ENCODE results near the gene CLEC3B. TPM values are rescaled to one million over a fixed set of nuclear protein-coding genes. Genes with fewer than 3 reads are reported as not detected.

Gene CLEC3B
- total and polyA plus RNA-seq, 2 of the 8 experiments (the other 6 are each of a cell fraction or from before 2014, with no cell fraction given): 0.32 TPM; not detected in 1

DNA sequence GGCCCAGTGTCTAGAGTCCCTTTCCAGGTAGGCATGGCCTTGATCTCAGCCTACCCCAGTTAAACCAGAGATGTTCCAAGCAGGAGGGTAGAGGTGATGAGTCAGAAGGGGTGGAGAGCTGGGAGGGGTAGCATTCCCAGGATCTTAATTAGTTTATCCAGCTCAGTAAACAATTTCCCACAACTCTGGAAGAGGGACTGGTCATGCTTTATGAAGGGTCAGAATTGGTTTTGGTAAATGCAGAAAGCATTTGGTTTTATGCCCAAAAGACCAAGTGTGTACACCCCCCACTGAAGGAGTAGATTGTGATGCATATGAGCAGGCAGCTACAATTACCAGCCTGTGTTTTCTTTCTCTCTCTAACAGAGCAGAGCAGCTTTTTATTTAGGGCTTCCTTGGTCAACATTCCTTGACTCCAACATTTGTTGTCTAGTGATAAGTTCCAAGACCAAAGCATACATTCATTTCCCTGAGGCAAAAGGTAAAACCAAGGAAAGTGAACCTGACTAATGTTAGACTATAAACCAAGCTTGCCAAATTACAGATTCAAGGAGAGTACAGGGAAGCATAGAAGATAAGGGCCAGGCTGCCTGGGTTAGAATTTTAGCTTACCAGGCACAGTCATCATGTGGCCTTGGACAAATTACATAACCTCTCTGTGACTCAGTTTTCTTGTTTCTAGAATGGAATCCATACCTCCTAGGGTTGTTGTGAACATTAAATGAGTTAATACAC lies 32.5 kb upstream of the CLEC3B start (continued):
- TF ChIP-seq, protein P1, sequence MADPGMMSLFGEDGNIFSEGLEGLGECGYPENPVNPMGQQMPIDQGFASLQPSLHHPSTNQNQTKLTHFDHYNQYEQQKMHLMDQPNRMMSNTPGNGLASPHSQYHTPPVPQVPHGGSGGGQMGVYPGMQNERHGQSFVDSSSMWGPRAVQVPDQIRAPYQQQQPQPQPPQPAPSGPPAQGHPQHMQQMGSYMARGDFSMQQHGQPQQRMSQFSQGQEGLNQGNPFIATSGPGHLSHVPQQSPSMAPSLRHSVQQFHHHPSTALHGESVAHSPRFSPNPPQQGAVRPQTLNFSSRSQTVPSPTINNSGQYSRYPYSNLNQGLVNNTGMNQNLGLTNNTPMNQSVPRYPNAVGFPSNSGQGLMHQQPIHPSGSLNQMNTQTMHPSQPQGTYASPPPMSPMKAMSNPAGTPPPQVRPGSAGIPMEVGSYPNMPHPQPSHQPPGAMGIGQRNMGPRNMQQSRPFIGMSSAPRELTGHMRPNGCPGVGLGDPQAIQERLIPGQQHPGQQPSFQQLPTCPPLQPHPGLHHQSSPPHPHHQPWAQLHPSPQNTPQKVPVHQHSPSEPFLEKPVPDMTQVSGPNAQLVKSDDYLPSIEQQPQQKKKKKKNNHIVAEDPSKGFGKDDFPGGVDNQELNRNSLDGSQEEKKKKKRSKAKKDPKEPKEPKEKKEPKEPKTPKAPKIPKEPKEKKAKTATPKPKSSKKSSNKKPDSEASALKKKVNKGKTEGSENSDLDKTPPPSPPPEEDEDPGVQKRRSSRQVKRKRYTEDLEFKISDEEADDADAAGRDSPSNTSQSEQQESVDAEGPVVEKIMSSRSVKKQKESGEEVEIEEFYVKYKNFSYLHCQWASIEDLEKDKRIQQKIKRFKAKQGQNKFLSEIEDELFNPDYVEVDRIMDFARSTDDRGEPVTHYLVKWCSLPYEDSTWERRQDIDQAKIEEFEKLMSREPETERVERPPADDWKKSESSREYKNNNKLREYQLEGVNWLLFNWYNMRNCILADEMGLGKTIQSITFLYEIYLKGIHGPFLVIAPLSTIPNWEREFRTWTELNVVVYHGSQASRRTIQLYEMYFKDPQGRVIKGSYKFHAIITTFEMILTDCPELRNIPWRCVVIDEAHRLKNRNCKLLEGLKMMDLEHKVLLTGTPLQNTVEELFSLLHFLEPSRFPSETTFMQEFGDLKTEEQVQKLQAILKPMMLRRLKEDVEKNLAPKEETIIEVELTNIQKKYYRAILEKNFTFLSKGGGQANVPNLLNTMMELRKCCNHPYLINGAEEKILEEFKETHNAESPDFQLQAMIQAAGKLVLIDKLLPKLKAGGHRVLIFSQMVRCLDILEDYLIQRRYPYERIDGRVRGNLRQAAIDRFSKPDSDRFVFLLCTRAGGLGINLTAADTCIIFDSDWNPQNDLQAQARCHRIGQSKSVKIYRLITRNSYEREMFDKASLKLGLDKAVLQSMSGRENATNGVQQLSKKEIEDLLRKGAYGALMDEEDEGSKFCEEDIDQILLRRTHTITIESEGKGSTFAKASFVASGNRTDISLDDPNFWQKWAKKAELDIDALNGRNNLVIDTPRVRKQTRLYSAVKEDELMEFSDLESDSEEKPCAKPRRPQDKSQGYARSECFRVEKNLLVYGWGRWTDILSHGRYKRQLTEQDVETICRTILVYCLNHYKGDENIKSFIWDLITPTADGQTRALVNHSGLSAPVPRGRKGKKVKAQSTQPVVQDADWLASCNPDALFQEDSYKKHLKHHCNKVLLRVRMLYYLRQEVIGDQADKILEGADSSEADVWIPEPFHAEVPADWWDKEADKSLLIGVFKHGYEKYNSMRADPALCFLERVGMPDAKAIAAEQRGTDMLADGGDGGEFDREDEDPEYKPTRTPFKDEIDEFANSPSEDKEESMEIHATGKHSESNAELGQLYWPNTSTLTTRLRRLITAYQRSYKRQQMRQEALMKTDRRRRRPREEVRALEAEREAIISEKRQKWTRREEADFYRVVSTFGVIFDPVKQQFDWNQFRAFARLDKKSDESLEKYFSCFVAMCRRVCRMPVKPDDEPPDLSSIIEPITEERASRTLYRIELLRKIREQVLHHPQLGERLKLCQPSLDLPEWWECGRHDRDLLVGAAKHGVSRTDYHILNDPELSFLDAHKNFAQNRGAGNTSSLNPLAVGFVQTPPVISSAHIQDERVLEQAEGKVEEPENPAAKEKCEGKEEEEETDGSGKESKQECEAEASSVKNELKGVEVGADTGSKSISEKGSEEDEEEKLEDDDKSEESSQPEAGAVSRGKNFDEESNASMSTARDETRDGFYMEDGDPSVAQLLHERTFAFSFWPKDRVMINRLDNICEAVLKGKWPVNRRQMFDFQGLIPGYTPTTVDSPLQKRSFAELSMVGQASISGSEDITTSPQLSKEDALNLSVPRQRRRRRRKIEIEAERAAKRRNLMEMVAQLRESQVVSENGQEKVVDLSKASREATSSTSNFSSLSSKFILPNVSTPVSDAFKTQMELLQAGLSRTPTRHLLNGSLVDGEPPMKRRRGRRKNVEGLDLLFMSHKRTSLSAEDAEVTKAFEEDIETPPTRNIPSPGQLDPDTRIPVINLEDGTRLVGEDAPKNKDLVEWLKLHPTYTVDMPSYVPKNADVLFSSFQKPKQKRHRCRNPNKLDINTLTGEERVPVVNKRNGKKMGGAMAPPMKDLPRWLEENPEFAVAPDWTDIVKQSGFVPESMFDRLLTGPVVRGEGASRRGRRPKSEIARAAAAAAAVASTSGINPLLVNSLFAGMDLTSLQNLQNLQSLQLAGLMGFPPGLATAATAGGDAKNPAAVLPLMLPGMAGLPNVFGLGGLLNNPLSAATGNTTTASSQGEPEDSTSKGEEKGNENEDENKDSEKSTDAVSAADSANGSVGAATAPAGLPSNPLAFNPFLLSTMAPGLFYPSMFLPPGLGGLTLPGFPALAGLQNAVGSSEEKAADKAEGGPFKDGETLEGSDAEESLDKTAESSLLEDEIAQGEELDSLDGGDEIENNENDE (IDR thresholded peaks at IDR 0.05; ENCODE audit: insufficient replicate concordance, low read length): no peak
- no peak for TF ChIP-seq ZNF274 (IDR thresholded peaks at IDR 0.05; ENCODE audit: borderline replicate concordance, extremely low read depth, low read length)
- no peak for TF ChIP-seq SRF (IDR thresholded peaks at IDR 0.05; ENCODE audit: low read depth, low read length)
- TF ChIP-seq TCF12 (IDR thresholded peaks at IDR 0.05; ENCODE audit: low read depth, low read length): no peak
- no peak for TF ChIP-seq HDAC6 (IDR thresholded peaks at IDR 0.05; ENCODE audit: low read depth, low read length)
- TF ChIP-seq SAP30 (IDR thresholded peaks at IDR 0.05; ENCODE audit: insufficient read depth, insufficient replicate concordance, low read length): no peak
- TF ChIP-seq RXRA (IDR thresholded peaks at IDR 0.05; ENCODE audit: insufficient read depth, low read depth, low read length): no peak
- TF ChIP-seq, protein P2, sequence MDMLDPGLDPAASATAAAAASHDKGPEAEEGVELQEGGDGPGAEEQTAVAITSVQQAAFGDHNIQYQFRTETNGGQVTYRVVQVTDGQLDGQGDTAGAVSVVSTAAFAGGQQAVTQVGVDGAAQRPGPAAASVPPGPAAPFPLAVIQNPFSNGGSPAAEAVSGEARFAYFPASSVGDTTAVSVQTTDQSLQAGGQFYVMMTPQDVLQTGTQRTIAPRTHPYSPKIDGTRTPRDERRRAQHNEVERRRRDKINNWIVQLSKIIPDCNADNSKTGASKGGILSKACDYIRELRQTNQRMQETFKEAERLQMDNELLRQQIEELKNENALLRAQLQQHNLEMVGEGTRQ (IDR thresholded peaks at IDR 0.05; ENCODE audit: low read length): no peak
